CD14-positive monocyte (primary cell): Measurements from ENCODE around the gene SF3A2. TPM values are rescaled to one million over a fixed set of nuclear protein-coding genes. Genes with fewer than 3 reads are reported as not detected.

ENCODE experiments used
- DNase-seq, 3 donors: peaks; one replicate each; pipeline ENCODE4 v3.0.0-alpha.2; 2011 to 2022
- H2AFZ ChIP-seq: 2 replicates; pipeline ENCODE4 v1.6.0; 2012; ENCODE audit warnings: mild to moderate bottlenecking, low read depth, low read length, inconsistent platforms; ENCODE audit not compliant: insufficient read depth, poor library complexity, severe bottlenecking
- H3K27ac ChIP-seq, 2 donors: 1 replicate in 1 of 2; 2 replicates in 1 of 2; pipeline ENCODE4 v1.5.1; 2012 to 2013; ENCODE audit warnings: low read length in 2 of 2, control low read depth in 1 of 2, inconsistent platforms in 1 of 2, low read depth in 1 of 2, mild to moderate bottlenecking in 1 of 2
- H3K27me3 ChIP-seq, 2 donors: one replicate each; pipeline versions ENCODE4 v1.6.0 to v1.6.1; 2011 to 2013; ENCODE audit warnings: low read length in 2 of 2; ENCODE audit not compliant: control insufficient read depth in 2 of 2, insufficient read depth in 2 of 2
- H3K36me3 ChIP-seq, 2 donors: replicated peaks in 1 of 2; 1 replicate in 1 of 2; 2 replicates in 1 of 2; pipeline versions ENCODE4 v1.5.1 to v1.6.1; 2012 to 2013; ENCODE audit warnings: low read length in 2 of 2, control low read depth in 1 of 2, inconsistent platforms in 1 of 2, mild to moderate bottlenecking in 1 of 2; ENCODE audit not compliant: insufficient read depth in 2 of 2, control insufficient read depth in 1 of 2
- H3K4me1 ChIP-seq, 2 donors: 1 replicate in 1 of 2; 2 replicates in 1 of 2; pipeline versions ENCODE4 v1.5.1 to v1.6.1; 2012 to 2013; ENCODE audit warnings: low read length in 2 of 2, control low read depth in 1 of 2, inconsistent platforms in 1 of 2, mild to moderate bottlenecking in 1 of 2, moderate library complexity in 1 of 2; ENCODE audit not compliant: insufficient read depth in 2 of 2, control insufficient read depth in 1 of 2
- H3K4me2 ChIP-seq: replicated peaks from 2 replicates; pipeline ENCODE3; 2012; ENCODE audit warnings: low read length, moderate library complexity, mild to moderate bottlenecking; ENCODE audit not compliant: poor library complexity, severe bottlenecking; ENCODE audit errors: extremely low read depth
- H3K4me3 ChIP-seq, 3 experiments: fragments of 200-600 bp in 1 of 3; sonication (generic) in 1 of 3; replicated peaks in 1 of 3; 1 replicate in 2 of 3; 2 replicates in 1 of 3; pipeline ENCODE4 v1.5.1; 2011 to 2013; ENCODE audit warnings: low read length in 3 of 3, mild to moderate bottlenecking in 3 of 3, control low read depth in 2 of 3, low read depth in 2 of 3, inconsistent platforms in 1 of 3, moderate library complexity in 1 of 3
- H3K79me2 ChIP-seq: 2 replicates; pipeline ENCODE4 v1.6.0; 2012; ENCODE audit warnings: mild to moderate bottlenecking, control low read depth, inconsistent platforms, low read length, moderate library complexity; ENCODE audit not compliant: insufficient read depth
- H3K9ac ChIP-seq: 2 replicates; pipeline ENCODE4 v1.6.0; 2017; ENCODE audit warnings: low read length, mild to moderate bottlenecking; ENCODE audit not compliant: insufficient read depth, poor library complexity, severe bottlenecking
- H3K9me3 ChIP-seq, 2 donors: replicated peaks in 1 of 2; 1 replicate in 1 of 2; 2 replicates in 1 of 2; pipeline versions ENCODE4 v1.5.1 to v1.6.1; 2012 to 2013; ENCODE audit warnings: low read length in 2 of 2, control low read depth in 1 of 2; ENCODE audit not compliant: control insufficient read depth in 1 of 2, insufficient read depth in 1 of 2
- H4K20me1 ChIP-seq: 2 replicates; pipeline ENCODE4 v1.6.0; 2012; ENCODE audit warnings: mild to moderate bottlenecking, low read length, control low read depth, moderate library complexity; ENCODE audit not compliant: insufficient read depth
- H3K27ac Mint-ChIP-seq, 7 donors: one replicate each; pipeline ENCODE4 v1.8.0; 2020; ENCODE audit warnings: mild to moderate bottlenecking in 7 of 7, mixed read lengths in 7 of 7, moderate library complexity in 6 of 7, inconsistent platforms in 2 of 7
- H3K27me3 Mint-ChIP-seq, 3 donors: one replicate each; pipeline ENCODE4 v1.8.0; 2021 to 2022; ENCODE audit warnings: low read depth in 3 of 3, mild to moderate bottlenecking in 3 of 3, mixed read lengths in 3 of 3, moderate library complexity in 3 of 3, inconsistent platforms in 1 of 3
- H3K36me3 Mint-ChIP-seq, 2 donors: one replicate each; pipeline ENCODE4 v1.8.0; 2020; ENCODE audit warnings: mixed read lengths in 2 of 2, inconsistent platforms in 1 of 2, mild to moderate bottlenecking in 1 of 2
- H3K4me1 Mint-ChIP-seq: one replicate; pipeline ENCODE4 v1.8.0; 2020; ENCODE audit warnings: mild to moderate bottlenecking, mixed read lengths
- H3K4me3 Mint-ChIP-seq, 2 donors: one replicate each; pipeline ENCODE4 v1.8.0; 2020; ENCODE audit warnings: mild to moderate bottlenecking in 2 of 2, mixed read lengths in 2 of 2, moderate library complexity in 1 of 2
- H3K9me3 Mint-ChIP-seq, 7 donors: one replicate each; pipeline ENCODE4 v1.8.0; 2020 to 2022; ENCODE audit warnings: mixed read lengths in 7 of 7, mild to moderate bottlenecking in 6 of 7, moderate library complexity in 6 of 7, inconsistent platforms in 2 of 7
- CTCF ChIP-seq: fragments of 200-600 bp; IDR thresholded peaks from one replicate; pipeline ENCODE4 v1.8.0; 2022; ENCODE audit warnings: antibody characterized with exemption, mild to moderate bottlenecking
- WGBS: methylation state at CpG from one replicate; pipeline ENCODE4 v1.1.5; 2013; ENCODE audit warnings: missing lambda C conversion rate; ENCODE audit not compliant: insufficient coverage; 5-methylcytosine and 5-hydroxymethylcytosine counted together
- intact Hi-C, 2 donors: fragments of 100-400 bp; cut with micrococcal nuclease; formaldehyde crosslinking; loops; one replicate each; pipeline versions ENCODE4 v1.15.0 to v1.15.1; 2023
- polyA plus RNA-seq, 3 donors: library from polyadenylated mRNA; depleted of rRNA in 1 of 3; unstranded in 2 of 3; stranded (reverse) in 1 of 3; fragments of 300-500 nt in 2 of 3; fragments of >200 nt in 1 of 3; fragmentation: Illumina TruSeq in 2 of 3; gene quantifications; 1 replicate in 2 of 3; 2 replicates in 1 of 3; pipeline ENCODE4 v1.2.3, GENCODE V29; 2012 to 2021

SF3A2 gene
- polyA plus RNA-seq, 3 donors: 8.0 to 70.8 (median 11.6) TPM

DNA sequence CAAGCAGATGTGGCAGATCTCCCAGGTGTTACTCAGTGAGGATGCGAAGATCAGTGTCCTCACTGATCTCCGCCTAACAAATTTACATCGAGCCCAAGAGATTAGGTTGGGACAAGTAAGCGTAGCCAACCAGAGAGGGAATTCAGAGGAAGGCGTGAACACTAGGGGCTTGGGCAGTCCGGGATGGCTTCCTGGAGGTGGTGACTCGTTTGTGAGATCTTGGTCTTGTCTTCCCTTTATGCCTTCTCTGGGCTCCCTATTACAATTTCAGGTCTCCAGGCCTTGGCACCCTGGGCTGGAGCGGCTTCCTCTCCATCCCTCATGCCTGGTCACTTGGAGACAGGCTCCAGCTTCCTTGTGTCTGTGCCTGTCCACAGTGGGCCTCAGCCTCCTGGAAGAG is 6.2 kb downstream of the SF3A2 start:
- Histone ChIP-seq H4K20me1 (peaks cover 95% of the 10 kb centered on the region), H3K4me1 (peaks cover 28 to 34% of the 10 kb centered on the region in 2 donors), H3K9ac (no peak overlapping the region), H3K27ac (peak overlapping the region in 1 of 2 donors; percentile 31), H3K4me3 (no peak overlapping the region), H3K4me2 (no peak overlapping the region), H3K9me3 (no peaks in the 10 kb centered on the region), H3K79me2 (peaks cover 72% of the 10 kb centered on the region), H3K27me3 (no peaks in the 10 kb centered on the region), H2AFZ (no peak overlapping the region), H3K36me3 (peaks cover 48 to 71% of the 10 kb centered on the region in 2 donors)
- no peak overlapping the region for H3K4me3 Mint-ChIP-seq
- H3K4me1 Mint-ChIP-seq: peaks cover 38% of the 10 kb centered on the region
- no peak for DNase-seq
- WGBS: 97% methylated on average over 4 of the region's 8 CpGs
- no peak for TF ChIP-seq CTCF
- H3K27me3 Mint-ChIP-seq: peaks cover 0 to 1% (median 0%) of the 10 kb centered on the region in 3 donors
- intact Hi-C loops: no loop called here
- no peaks in the 10 kb centered on the region for H3K9me3 Mint-ChIP-seq
- H3K27ac Mint-ChIP-seq: peak overlapping the region in 1 of 7 donors; percentile 22
- H3K36me3 Mint-ChIP-seq: peaks cover 44 to 73% of the 10 kb centered on the region in 2 donors

DNA sequence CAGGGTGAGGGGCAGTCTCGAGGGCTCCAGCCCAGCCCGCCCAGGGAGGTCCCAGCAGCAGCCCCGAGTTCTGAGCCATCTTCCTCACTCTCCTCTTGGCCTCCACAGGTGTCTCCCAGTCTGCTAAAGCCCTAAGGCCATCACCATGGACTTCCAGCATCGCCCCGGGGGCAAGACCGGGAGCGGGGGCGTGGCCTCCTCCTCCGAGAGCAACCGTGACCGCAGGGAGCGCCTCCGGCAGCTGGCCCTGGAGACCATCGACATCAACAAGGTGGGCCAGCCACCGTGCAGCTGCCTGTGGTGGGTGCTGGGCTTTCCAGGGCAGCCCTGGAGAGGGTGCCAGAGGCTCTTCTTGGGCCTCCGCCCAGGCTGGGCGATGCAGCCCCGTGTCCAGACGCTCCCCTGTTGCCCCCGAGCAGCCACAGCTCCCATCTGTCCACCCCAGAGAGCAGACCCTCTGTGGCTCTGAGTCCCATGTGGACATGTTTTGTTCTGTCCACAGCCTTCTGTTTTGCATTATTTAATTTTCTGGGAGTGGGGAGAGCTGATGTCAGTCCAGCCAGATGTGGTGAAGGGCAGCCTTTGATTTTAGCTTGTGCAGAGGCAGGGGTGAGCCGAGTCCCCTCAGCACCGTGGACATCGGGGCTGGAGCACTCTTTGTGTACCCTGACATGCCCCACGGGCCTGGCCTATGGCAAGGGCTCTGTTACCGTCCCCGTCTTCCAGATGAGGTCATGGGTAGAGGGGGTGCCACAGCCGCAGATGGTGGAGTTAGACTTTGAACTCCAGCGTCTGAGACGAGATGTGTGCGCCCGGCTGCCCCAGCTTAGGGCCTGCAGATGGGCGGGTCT is 6.9 kb downstream of the SF3A2 start:
- peak overlapping the region in 1 of 7 donors; percentile 16 for H3K27ac Mint-ChIP-seq
- Histone ChIP-seq H2AFZ (no peak overlapping the region), H3K27me3 (no peaks in the 10 kb centered on the region), H3K4me1 (peaks cover 21 to 27% of the 10 kb centered on the region in 2 donors), H3K9me3 (no peaks in the 10 kb centered on the region), H3K36me3 (peaks cover 55 to 78% of the 10 kb centered on the region in 2 donors), H3K4me3 (no peak overlapping the region), H3K9ac (no peak overlapping the region), H4K20me1 (peaks cover 94% of the 10 kb centered on the region), H3K4me2 (no peak overlapping the region), H3K79me2 (peaks cover 66% of the 10 kb centered on the region), H3K27ac (no peak overlapping the region)
- peaks cover 0 to 1% (median 0%) of the 10 kb centered on the region in 7 donors for H3K9me3 Mint-ChIP-seq
- peaks cover 31% of the 10 kb centered on the region for H3K4me1 Mint-ChIP-seq
- no peak for TF ChIP-seq CTCF
- peaks cover 0 to 4% (median 0%) of the 10 kb centered on the region in 3 donors for H3K27me3 Mint-ChIP-seq
- intact Hi-C loops: no loop called here
- WGBS: 94% methylated on average over 25 of the region's 32 CpGs
- no peak for DNase-seq
- H3K4me3 Mint-ChIP-seq: no peak overlapping the region
- peaks cover 44 to 75% of the 10 kb centered on the region in 2 donors for H3K36me3 Mint-ChIP-seq
